Duodenal mucosa (tissue), 2 donors: Measurements from ENCODE around the gene CD160.

ENCODE experiments used
- H3K27ac ChIP-seq: one replicate; pipeline ENCODE4 v1.7.0; 2013; ENCODE audit warnings: low read depth, low read length
- H3K27me3 ChIP-seq, 2 donors: one replicate each; pipeline ENCODE4 v1.7.0; 2013; ENCODE audit warnings: low read length in 2 of 2, control low read depth in 1 of 2; ENCODE audit not compliant: insufficient read depth in 2 of 2, control insufficient read depth in 1 of 2
- H3K36me3 ChIP-seq, 2 donors: one replicate each; pipeline ENCODE4 v1.7.0; 2013; ENCODE audit warnings: low read length in 2 of 2, control low read depth in 1 of 2; ENCODE audit not compliant: insufficient read depth in 2 of 2, control insufficient read depth in 1 of 2
- H3K4me1 ChIP-seq, 2 donors: one replicate each; pipeline ENCODE4 v1.7.0; 2013; ENCODE audit warnings: low read length in 2 of 2, control low read depth in 1 of 2; ENCODE audit not compliant: insufficient read depth in 2 of 2, control insufficient read depth in 1 of 2
- H3K4me3 ChIP-seq, 2 donors: one replicate each; pipeline ENCODE4 v1.7.0; 2013; ENCODE audit warnings: low read length in 2 of 2, low read depth in 1 of 2
- H3K9ac ChIP-seq, 2 donors: one replicate each; pipeline ENCODE4 v1.7.0; 2013; ENCODE audit warnings: low read length in 2 of 2, low read depth in 1 of 2
- H3K9me3 ChIP-seq, 2 donors: one replicate each; pipeline ENCODE4 v1.7.0; 2013; ENCODE audit warnings: low read length in 2 of 2, control low read depth in 1 of 2; ENCODE audit not compliant: control insufficient read depth in 1 of 2

The CD160 gene

DNA sequence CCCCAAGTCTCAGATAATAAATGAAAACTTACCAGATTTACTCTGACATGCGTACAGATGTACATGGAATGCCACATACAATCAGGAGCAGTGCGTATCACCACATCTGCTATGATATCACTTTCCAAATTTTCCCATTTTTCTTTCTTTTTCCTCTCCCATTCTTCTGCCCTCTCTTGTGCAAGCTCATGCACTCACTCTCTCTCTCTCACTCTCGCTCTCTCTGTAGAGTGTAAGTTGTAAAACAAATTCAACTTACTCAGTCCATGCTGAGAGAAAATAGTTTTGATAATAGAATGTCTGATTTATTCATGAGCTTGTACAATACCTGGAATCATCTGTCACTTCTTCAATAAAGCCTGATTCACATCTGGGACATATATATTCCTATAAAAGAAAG is 69.3 kb downstream of the CD160 start:
- Histone ChIP-seq H3K27me3 (no peaks in the 10 kb centered on the region), H3K27ac (no peak overlapping the region), H3K9me3 (no peaks in the 10 kb centered on the region), H3K4me3 (no peak overlapping the region), H3K4me1 (peaks cover 7 to 14% of the 10 kb centered on the region in 2 donors), H3K36me3 (peaks cover 0 to 6% of the 10 kb centered on the region in 2 donors), H3K9ac (no peak overlapping the region)
